ENCODE measurements around the gene CBARP. TPM values are rescaled to one million over a fixed set of nuclear protein-coding genes. Genes with fewer than 3 reads are reported as not detected.

Gene CBARP
- polyA plus RNA-seq, 1 of the 3 experiments (the other 2 are of a cell fraction) = 5.1 TPM

- Histone ChIP-seq H3F3A (replicated peaks; ENCODE audit: insufficient read depth) (peaks cover 30% of the 10 kb centered on the region), H3K4me2 (no peak overlapping the region), H3K36me3 (replicated peaks in 1 of 2; ENCODE audit: control insufficient read depth in 1 of 2, insufficient read depth in 2 of 2, low read length in 1 of 2) (peaks cover 0 to 28% of the 10 kb centered on the region in 2 experiments), H3K9me2 (no peaks in the 10 kb centered on the region), H2AFZ (ENCODE audit: low read depth) (no peak overlapping the region), H3K9ac (no peak overlapping the region), H3K79me2 (ENCODE audit: insufficient read depth) (peaks cover 68% of the 10 kb centered on the region), H3K27me3 (ENCODE audit: insufficient read depth) (no peaks in the 10 kb centered on the region), H3K4me3 (ENCODE audit: low read depth in 2 of 2, low read length in 1 of 2) (no peak overlapping the region), H3K4me1 (ENCODE audit: control insufficient read depth in 1 of 2, insufficient read depth in 2 of 2, low read depth in 1 of 2, low read length in 1 of 2) (peaks cover 24 to 30% of the 10 kb centered on the region in 2 experiments; a peak in 3 of 4 replicates), H3K9me3 (no peaks in the 10 kb centered on the region), H4K20me1 (ENCODE audit: insufficient read depth) (0 out of 2 replicates have a peak, but pooled peaks cover 17% of the 10 kb centered on the region), H3K27ac (ENCODE audit: low read depth in 2 of 2, low read length in 1 of 2) (no peak overlapping the region; a peak in 1 of 4 replicates)
- no peak for DNase-seq
- ChIA-PET CTCF (interaction anchor here (1.5 to 7.0 kb wide), 7 partner anchors 15 to 107 kb away, joined by 5 to 82 read pairs (median 36); partner anchors contain the start of genes ATP5F1D and CBARP), POLR2A (no interaction called here)
- no peak for TF ChIP-seq SMC3 (IDR thresholded peaks at IDR 0.05; ENCODE audit: low read depth, low read length)
- no peak for TF ChIP-seq RXRA (IDR thresholded peaks at IDR 0.05; ENCODE audit: borderline replicate concordance, low read depth)
- TF ChIP-seq IRF3 (IDR thresholded peaks at IDR 0.05; ENCODE audit: low read depth, low read length) = no peak
- TF ChIP-seq EP300 (IDR thresholded peaks at IDR 0.05; ENCODE audit: borderline replicate concordance in 1 of 2, low read depth in 1 of 2, low read length in 1 of 2) = no peak
- TF ChIP-seq JUND (IDR thresholded peaks at IDR 0.05) = no peak
- TF ChIP-seq POLR2AphosphoS5 (IDR thresholded peaks at IDR 0.05; ENCODE audit: low read depth, low read length) = no peak
- no peak for TF ChIP-seq ZBTB33 (IDR thresholded peaks at IDR 0.05; ENCODE audit: borderline replicate concordance, low read depth)
- TF ChIP-seq MXI1 (IDR thresholded peaks at IDR 0.05; ENCODE audit: low read depth, low read length) = no peak
- no peak for TF ChIP-seq NFIC (IDR thresholded peaks at IDR 0.05; ENCODE audit: borderline replicate concordance)
- no peak for TF ChIP-seq FOSL2 (IDR thresholded peaks at IDR 0.05; ENCODE audit: borderline replicate concordance, low read depth)
- no peak for TF ChIP-seq FOXJ3 (CRISPR knock-in tag; IDR thresholded peaks at IDR 0.05)
- TF ChIP-seq MEF2A (IDR thresholded peaks at IDR 0.05; ENCODE audit: borderline replicate concordance, low read depth) = no peak
- TF ChIP-seq YY1 (IDR thresholded peaks at IDR 0.05; ENCODE audit: low read depth) = no peak
- no peak for TF ChIP-seq CTCF (IDR thresholded peaks at IDR 0.05)
- no peak for TF ChIP-seq SIN3A (IDR thresholded peaks at IDR 0.05; ENCODE audit: borderline replicate concordance, low read depth, low read length)
- WGBS (ENCODE audit: low lambda C conversion rate) = 93% methylated on average over 16 of the region's 37 CpGs
Measured at GRCh38 chr19:1218751-1219567, 18.8 kb downstream of the CBARP start.

Measured in SK-N-SH (cell line).